ENCODE measurements around the gene RSAD2.

GRCh38 chr2:6944555-6944954 lies 67.0 kb downstream of the RSAD2 start:
- no peak for TF ChIP-seq CTCF (tag by site-specific recombination; IDR thresholded peaks at IDR 0.05)
- TF ChIP-seq, protein P1, sequence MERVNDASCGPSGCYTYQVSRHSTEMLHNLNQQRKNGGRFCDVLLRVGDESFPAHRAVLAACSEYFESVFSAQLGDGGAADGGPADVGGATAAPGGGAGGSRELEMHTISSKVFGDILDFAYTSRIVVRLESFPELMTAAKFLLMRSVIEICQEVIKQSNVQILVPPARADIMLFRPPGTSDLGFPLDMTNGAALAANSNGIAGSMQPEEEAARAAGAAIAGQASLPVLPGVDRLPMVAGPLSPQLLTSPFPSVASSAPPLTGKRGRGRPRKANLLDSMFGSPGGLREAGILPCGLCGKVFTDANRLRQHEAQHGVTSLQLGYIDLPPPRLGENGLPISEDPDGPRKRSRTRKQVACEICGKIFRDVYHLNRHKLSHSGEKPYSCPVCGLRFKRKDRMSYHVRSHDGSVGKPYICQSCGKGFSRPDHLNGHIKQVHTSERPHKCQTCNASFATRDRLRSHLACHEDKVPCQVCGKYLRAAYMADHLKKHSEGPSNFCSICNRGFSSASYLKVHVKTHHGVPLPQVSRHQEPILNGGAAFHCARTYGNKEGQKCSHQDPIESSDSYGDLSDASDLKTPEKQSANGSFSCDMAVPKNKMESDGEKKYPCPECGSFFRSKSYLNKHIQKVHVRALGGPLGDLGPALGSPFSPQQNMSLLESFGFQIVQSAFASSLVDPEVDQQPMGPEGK (tag by site-specific recombination; IDR thresholded peaks at IDR 0.05) = no peak
- no peak for TF ChIP-seq MYNN (tag by site-specific recombination; IDR thresholded peaks at IDR 0.05; ENCODE audit: borderline replicate concordance)
- no peak for TF ChIP-seq ZNF76 (tag by site-specific recombination; IDR thresholded peaks at IDR 0.05; ENCODE audit: borderline replicate concordance, low read depth)
- TF ChIP-seq ZNF174 (tag by site-specific recombination; IDR thresholded peaks at IDR 0.05) = no peak
- TF ChIP-seq ZNF660 (tag by site-specific recombination; IDR thresholded peaks at IDR 0.05) = no peak
- TF ChIP-seq ZNF747 (tag by site-specific recombination; IDR thresholded peaks at IDR 0.05) = no peak
- no peak for TF ChIP-seq ZNF530 (tag by site-specific recombination; IDR thresholded peaks at IDR 0.05; ENCODE audit: low read depth)
- TF ChIP-seq ZNF302 (tag by site-specific recombination; IDR thresholded peaks at IDR 0.05; ENCODE audit: low read depth) = no peak
